Heart left ventricle (tissue), 13 donors: ENCODE measurements around the gene B3GLCT.

ENCODE experiments used
- CTCF ChIP-seq, 12 donors: fragments of 200-600 bp; sonication (generic) in 4 of 12; IDR thresholded peaks; one replicate each; pipeline versions ENCODE4 v1.5.0 to v1.8.0; 2018 to 2022; ENCODE audit warnings: antibody characterized with exemption in 12 of 12, mild to moderate bottlenecking in 5 of 12
- POLR2A ChIP-seq, 2 donors: fragments of 450-650 bp; IDR thresholded peaks; one replicate each; pipeline ENCODE4 v1.6.1; 2017; ENCODE audit warnings: antibody characterized with exemption in 2 of 2, mild to moderate bottlenecking in 2 of 2, moderate library complexity in 2 of 2
- donor health status: ischemic (EF 13 %, LVEDD 7.1; RV severe dilation, severe dysfunction).
- donor health status: DM: no; HTN: yes; CAD: no.
- donor health status: DM: no; HTN: no; CAD: no.
- donor health status: ischemic (EF 25% LVEDD 6.9; RV normal size, moderate dysfunction).
- donor health status: ischemic (EF 25% LVEDD 5.7; RV mildly dilated, moderate dysfunction).
- donor health status: ischemic (EF 35%, LVEDD 5.7; RV mildly dilated, moderate dysfunction).
- donor health status: nonischemic (EF 11% LVEDD 7.7; RV severe dilation, severe dysfunction).
- donor health status: DM: yes; HTN: yes; CAD: no.
- donor health status: PGD.
- donor health status: ischemic (EF 29% LVEDD 5.4; RV normal size, mild dysfunction).
- donor health status: nonischemic (EF 23%, LVEDD 6.1; RV moderate dilation, normal function).

- TF ChIP-seq POLR2A (IDR thresholded peaks at IDR 0.05) = no peak
- TF ChIP-seq CTCF (IDR thresholded peaks at IDR 0.05) = no peak
These were observed 180.9 kb downstream of the B3GLCT start for GRCh38 chr13:31380715-31381114.
